Lower leg skin (tissue), 4 donors: ENCODE results near the gene LTBP4. TPM values are rescaled to one million over a fixed set of nuclear protein-coding genes. Genes with fewer than 3 reads are reported as not detected.

Source experiments
- DNase-seq, 2 donors: peaks; one replicate each; pipeline ENCODE4 v3.0.0-alpha.2; 2019; ENCODE audit warnings: low spot score in 2 of 2
- H3K4me3 ChIP-seq: fragments of 200-600 bp; sonication (generic); 2 replicates; pipeline ENCODE4 v1.5.1; 2017; ENCODE audit warnings: mild to moderate bottlenecking, low read depth; ENCODE audit not compliant: poor library complexity, severe bottlenecking
- CTCF ChIP-seq, 3 donors: fragments of 450-650 bp; IDR thresholded peaks; one replicate each; pipeline ENCODE4 v1.5.1; 2016; ENCODE audit warnings: antibody characterized with exemption in 3 of 3, mild to moderate bottlenecking in 3 of 3, moderate library complexity in 2 of 3
- POLR2A ChIP-seq, 2 donors: fragments of 450-650 bp; IDR thresholded peaks; one replicate each; pipeline ENCODE4 v1.6.1; 2016 to 2017; ENCODE audit warnings: antibody characterized with exemption in 2 of 2, mild to moderate bottlenecking in 1 of 2, moderate library complexity in 1 of 2
- WGBS, 2 donors: methylation state at CpG; one replicate each; pipeline ENCODE4 v1.1.5; 2018; 5-methylcytosine and 5-hydroxymethylcytosine counted together
- intact Hi-C: fragments of 100-400 bp; cut with DNase I; formaldehyde crosslinking; loops from one replicate; pipeline ENCODE4 v1.15.0; 2023; ENCODE audit warnings: low total_unique reads
- total RNA-seq, 4 donors: library from RNA; depleted of rRNA; stranded (reverse); fragments of >200 nt; gene quantifications; one replicate each; pipeline ENCODE4 v1.1.0, GENCODE V29; 2016

LTBP4 gene
- total RNA-seq, 4 donors from 2014 or later = 113 to 181 (median 144) TPM

- DNase-seq = no peak
- 93% methylated on average over 5 of the region's 5 CpGs for WGBS, 2 donors
- H3K4me3 ChIP-seq = no peak overlapping the region
- intact Hi-C loops = no loop called here
- TF ChIP-seq CTCF (IDR thresholded peaks at IDR 0.05) = no peak
These were observed 19.6 kb upstream of the LTBP4 start for GRCh38 chr19:40581531-40581930.

- H3K4me3 ChIP-seq = no peak overlapping the region
- DNase-seq = no peak
- TF ChIP-seq POLR2A (IDR thresholded peaks at IDR 0.05) = no peak
- no peak for TF ChIP-seq CTCF (IDR thresholded peaks at IDR 0.05)
- 90 to 98% methylated on average over 2 of the region's 2 CpGs for WGBS, 2 donors
- intact Hi-C loops = no loop called here
These were observed 18.7 kb upstream of the LTBP4 start for GRCh38 chr19:40582467-40582866.

GRCh38 chr19:40583283-40583682 is 17.9 kb upstream of the LTBP4 start:
- WGBS, 2 donors = 86 to 95% methylated on average over 14 of the region's 14 CpGs
- intact Hi-C loops = no loop called here
- no peak for TF ChIP-seq POLR2A (IDR thresholded peaks at IDR 0.05)
- no peak for TF ChIP-seq CTCF (IDR thresholded peaks at IDR 0.05)
- no peak overlapping the region for H3K4me3 ChIP-seq
- DNase-seq = no peak

- DNase-seq = no peak
- intact Hi-C loops = no loop called here
- TF ChIP-seq CTCF (IDR thresholded peaks at IDR 0.05) = no peak
- no peak for TF ChIP-seq POLR2A (IDR thresholded peaks at IDR 0.05)
- H3K4me3 ChIP-seq = no peak overlapping the region
- WGBS, 2 donors = 87 to 89% methylated on average over 5 of the region's 5 CpGs
These were observed 17.2 kb upstream of the LTBP4 start for GRCh38 chr19:40584007-40584406.

- H3K4me3 ChIP-seq = no peak overlapping the region
- intact Hi-C loops = no loop called here
- WGBS, 2 donors = 91 to 92% methylated on average over 11 of the region's 11 CpGs
- TF ChIP-seq POLR2A (IDR thresholded peaks at IDR 0.05) (no peak), CTCF (IDR thresholded peaks at IDR 0.05) (no peak)
- no peak for DNase-seq
These were observed 15.8 kb upstream of the LTBP4 start for GRCh38 chr19:40585241-40585981.

GRCh38 chr19:40585982-40586422 is 15.2 kb upstream of the LTBP4 start:
- intact Hi-C loops = no loop called here
- whole genome bisulfite sequencing, 2 donors = 86 to 93% methylated on average over 2 of the region's 2 CpGs
- TF ChIP-seq POLR2A (IDR thresholded peaks at IDR 0.05) (no peak), CTCF (IDR thresholded peaks at IDR 0.05) (no peak)
- no peak for DNase-seq
- H3K4me3 ChIP-seq = no peak overlapping the region
